ENCODE data around the gene EXTL1. TPM values are rescaled to one million over a fixed set of nuclear protein-coding genes. Genes with fewer than 3 reads are reported as not detected.

The EXTL1 gene
- total RNA-seq, 1 experiment from 2014 or later, result 1.0 TPM

DNA sequence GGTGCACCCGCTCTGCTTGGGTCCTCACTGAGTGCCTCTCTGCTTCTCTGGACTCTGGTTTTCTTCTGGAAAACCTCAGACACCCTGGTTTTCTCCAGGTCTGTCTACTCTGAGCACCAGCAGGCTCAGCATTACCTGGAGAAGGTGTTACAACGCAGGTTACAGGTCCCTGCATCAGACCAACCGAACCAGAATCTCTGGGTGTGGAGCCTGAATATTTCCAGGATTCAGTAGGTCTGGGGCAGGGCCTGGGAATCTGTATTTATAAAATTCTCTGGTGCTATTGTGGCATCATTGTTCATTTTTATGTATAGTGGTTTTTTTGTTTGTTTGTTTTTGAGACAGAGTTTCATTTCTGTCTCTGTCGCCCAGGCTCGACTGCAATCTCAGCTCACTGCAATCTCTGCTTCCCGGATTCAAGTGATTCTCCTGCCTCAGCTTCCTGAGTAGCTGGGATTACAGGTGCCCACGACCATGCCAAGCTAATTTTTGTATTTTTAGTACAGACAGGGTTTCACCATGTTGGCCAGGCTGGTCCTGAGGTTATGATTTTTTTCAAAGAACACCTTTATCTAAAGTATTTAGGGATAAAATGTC lies 25.8 kb downstream of the EXTL1 start:
- Histone ChIP-seq H4K91ac (ENCODE audit: insufficient read length, low read depth, low read length) (no peak overlapping the region), H3K79me2 (ENCODE audit: insufficient read depth, low read length) (no peaks in the 10 kb centered on the region), H2BK5ac (ENCODE audit: insufficient read length, low read length) (no peak overlapping the region), H3K9ac (ENCODE audit: extremely low read depth, insufficient read length, low read length) (no peak overlapping the region), H3K27me3 (ENCODE audit: insufficient read depth, low read length) (peaks cover 51% of the 10 kb centered on the region), H3K27ac (ENCODE audit: insufficient read length, low read depth, low read length) (no peak overlapping the region), H4K5ac (ENCODE audit: insufficient read length, low read depth, low read length) (no peak overlapping the region), H3K4me2 (ENCODE audit: insufficient read depth, insufficient read length, low read length) (no peak overlapping the region), H3K23me2 (ENCODE audit: insufficient read length, low read depth, low read length, poor library complexity, severe bottlenecking) (peaks cover 10% of the 10 kb centered on the region), H4K20me1 (ENCODE audit: control insufficient read depth, insufficient read depth, insufficient read length) (peaks cover 4% of the 10 kb centered on the region), H3K4me1 (ENCODE audit: insufficient read depth, low read length) (no peaks in the 10 kb centered on the region), H4K8ac (replicated peaks; ENCODE audit: insufficient read length, low read depth, low read length) (no peak overlapping the region), H2BK120ac (ENCODE audit: low read depth, low read length, poor library complexity, severe bottlenecking) (no peak overlapping the region), H2AK5ac (ENCODE audit: insufficient read length, low read length) (no peak overlapping the region), H2BK12ac (ENCODE audit: insufficient read length, low read depth, low read length) (no peak overlapping the region), H3T11ph (ENCODE audit: low read length) (no peak overlapping the region), H2BK15ac (ENCODE audit: low read depth, low read length) (no peak overlapping the region), H2AFZ (ENCODE audit: low read length) (no peak overlapping the region), H3K4ac (ENCODE audit: low read depth, low read length) (no peak overlapping the region), H3K56ac (ENCODE audit: insufficient read length, low read depth, low read length) (no peak overlapping the region), H3K79me1 (ENCODE audit: insufficient read depth, low read depth, low read length, poor library complexity, severe bottlenecking) (no peaks in the 10 kb centered on the region), H3K23ac (ENCODE audit: insufficient read length, low read depth, low read length) (no peak overlapping the region), H2BK20ac (ENCODE audit: low read depth, low read length, poor library complexity, severe bottlenecking) (no peak overlapping the region), H3K9me3 (ENCODE audit: control insufficient read depth, low read depth, low read length) (no peaks in the 10 kb centered on the region), H3K18ac (ENCODE audit: insufficient read length, low read depth, low read length) (no peak overlapping the region), H3K14ac (ENCODE audit: insufficient read depth, low read length) (no peak overlapping the region)
- no peak for DNase-seq
- no CpG with 5 or more reads among the region's 7 CpGs for WGBS (ENCODE audit: extremely low coverage, insufficient read length, low lambda C conversion rate)
- no peak overlapping the region for H3K27ac Mint-ChIP-seq
- H3K36me3 Mint-ChIP-seq (ENCODE audit: insufficient read depth in 1 of 3, low read depth in 3 of 3), result no peaks in the 10 kb centered on the region
- no peaks in the 10 kb centered on the region; a peak in 1 of 5 replicates for H3K9me3 Mint-ChIP-seq
- TF ChIP-seq, protein P1, sequence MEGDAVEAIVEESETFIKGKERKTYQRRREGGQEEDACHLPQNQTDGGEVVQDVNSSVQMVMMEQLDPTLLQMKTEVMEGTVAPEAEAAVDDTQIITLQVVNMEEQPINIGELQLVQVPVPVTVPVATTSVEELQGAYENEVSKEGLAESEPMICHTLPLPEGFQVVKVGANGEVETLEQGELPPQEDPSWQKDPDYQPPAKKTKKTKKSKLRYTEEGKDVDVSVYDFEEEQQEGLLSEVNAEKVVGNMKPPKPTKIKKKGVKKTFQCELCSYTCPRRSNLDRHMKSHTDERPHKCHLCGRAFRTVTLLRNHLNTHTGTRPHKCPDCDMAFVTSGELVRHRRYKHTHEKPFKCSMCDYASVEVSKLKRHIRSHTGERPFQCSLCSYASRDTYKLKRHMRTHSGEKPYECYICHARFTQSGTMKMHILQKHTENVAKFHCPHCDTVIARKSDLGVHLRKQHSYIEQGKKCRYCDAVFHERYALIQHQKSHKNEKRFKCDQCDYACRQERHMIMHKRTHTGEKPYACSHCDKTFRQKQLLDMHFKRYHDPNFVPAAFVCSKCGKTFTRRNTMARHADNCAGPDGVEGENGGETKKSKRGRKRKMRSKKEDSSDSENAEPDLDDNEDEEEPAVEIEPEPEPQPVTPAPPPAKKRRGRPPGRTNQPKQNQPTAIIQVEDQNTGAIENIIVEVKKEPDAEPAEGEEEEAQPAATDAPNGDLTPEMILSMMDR (conservative IDR thresholded peaks at IDR 0.05), result no peak
- peak overlapping the region in 1 of 2 experiments; percentile 63; a peak in 2 of 5 replicates for H3K4me3 Mint-ChIP-seq
- peaks cover 5 to 9% of the 10 kb centered on the region in 2 experiments; a peak in 3 of 4 replicates for H3K4me1 Mint-ChIP-seq
- H3K27me3 Mint-ChIP-seq (ENCODE audit: low read depth), result peaks cover 96% of the 10 kb centered on the region

All from H9 (cell line).